Transverse colon (tissue), 4 donors: ENCODE results near the gene PCNX1.

Experiments used
- CTCF ChIP-seq, 5 experiments: fragments of 200-600 bp in 3 of 5; fragments of 450-650 bp in 2 of 5; sonication (generic) in 3 of 5; IDR thresholded peaks; 1 replicate in 2 of 5; 2 replicates in 3 of 5; pipeline ENCODE4 v1.5.1; 2016 to 2017; ENCODE audit warnings: antibody characterized with exemption in 5 of 5, inconsistent platforms in 3 of 5, mild to moderate bottlenecking in 2 of 5, moderate library complexity in 1 of 5
- POLR2A ChIP-seq: fragments of 450-650 bp; IDR thresholded peaks from one replicate; pipeline ENCODE4 v1.6.1; 2016; ENCODE audit warnings: antibody characterized with exemption, mild to moderate bottlenecking, moderate library complexity
- POLR2AphosphoS5 ChIP-seq, 3 donors: sonication (generic); formaldehyde crosslinking; IDR thresholded peaks; one replicate each; pipeline ENCODE4 v1.6.1; 2016; ENCODE audit warnings: antibody characterized with exemption in 3 of 3

GRCh38 chr14:71094722-71095121, 187.5 kb downstream of the PCNX1 start:
- TF ChIP-seq POLR2AphosphoS5 (IDR thresholded peaks at IDR 0.05) = no peak
- no peak for TF ChIP-seq CTCF (IDR thresholded peaks at IDR 0.05)
- no peak for TF ChIP-seq POLR2A
